NCI-H748 treated with DMSO at 0.1 percent for 48 hours (cell line): ENCODE data around the gene ARL10.

Experiments
- DNase-seq: peaks from one replicate; lab custom pipeline; 2025; lab: John Stamatoyannopoulos, UW

ARL10 gene

GRCh38 chr5:176361437-176362232 lies 3.7 kb upstream of the ARL10 start, which contains the start of gene KIAA1191:
TSS of gene KIAA1191 (minus strand) at chr5:176361764. CDS start at chr5:176359508, 2,256 bp downstream.
- peak; percentile 58 for DNase-seq

- DNase-seq = no peak
Observed at GRCh38 chr5:176362233-176362490, 3.1 kb upstream of the ARL10 start.

- DNase-seq = peak; percentile 8
Observed at GRCh38 chr5:176364765-176365350, 429 bp upstream of the ARL10 start.

GRCh38 chr5:176366232-176366894 lies 1.1 kb downstream of the ARL10 start:
- no peak for DNase-seq

- DNase-seq = no peak
Observed at GRCh38 chr5:176368726-176369125, 3.4 kb downstream of the ARL10 start.

- no peak for DNase-seq
Observed at GRCh38 chr5:176369934-176370711, 4.8 kb downstream of the ARL10 start.

GRCh38 chr5:176371621-176372539 lies 6.6 kb downstream of the ARL10 start:
- no peak for DNase-seq

GRCh38 chr5:176373100-176373818 lies 8.0 kb downstream of the ARL10 start:
- DNase-seq = no peak

- no peak for DNase-seq
Observed at GRCh38 chr5:176379881-176380280, 14.6 kb downstream of the ARL10 start.

- no peak for DNase-seq
Observed at GRCh38 chr5:176381423-176381822, 16.1 kb downstream of the ARL10 start.

GRCh38 chr5:176381979-176382378 lies 16.7 kb downstream of the ARL10 start:
- no peak for DNase-seq

GRCh38 chr5:176382721-176383120 lies 17.4 kb downstream of the ARL10 start:
- no peak for DNase-seq

GRCh38 chr5:176383248-176383905 lies 18.1 kb downstream of the ARL10 start:
- DNase-seq = no peak

- DNase-seq = no peak
Observed at GRCh38 chr5:176383961-176384360, 18.7 kb downstream of the ARL10 start.

GRCh38 chr5:176384366-176384930 lies 19.2 kb downstream of the ARL10 start:
- DNase-seq = no peak

- DNase-seq = no peak
Observed at GRCh38 chr5:176384991-176385390, 19.7 kb downstream of the ARL10 start.

- no peak for DNase-seq
Observed at GRCh38 chr5:176386491-176386890, 21.2 kb downstream of the ARL10 start.

GRCh38 chr5:176387384-176387925 lies 22.2 kb downstream of the ARL10 start:
- DNase-seq = no peak

GRCh38 chr5:176388003-176388443 lies 22.7 kb downstream of the ARL10 start:
- DNase-seq = no peak
